ENCODE measurements around the gene ADNP.
A peak's percentile ranks its signal among the peaks of the same experiment; 100 is the strongest.

ADNP gene

DNA sequence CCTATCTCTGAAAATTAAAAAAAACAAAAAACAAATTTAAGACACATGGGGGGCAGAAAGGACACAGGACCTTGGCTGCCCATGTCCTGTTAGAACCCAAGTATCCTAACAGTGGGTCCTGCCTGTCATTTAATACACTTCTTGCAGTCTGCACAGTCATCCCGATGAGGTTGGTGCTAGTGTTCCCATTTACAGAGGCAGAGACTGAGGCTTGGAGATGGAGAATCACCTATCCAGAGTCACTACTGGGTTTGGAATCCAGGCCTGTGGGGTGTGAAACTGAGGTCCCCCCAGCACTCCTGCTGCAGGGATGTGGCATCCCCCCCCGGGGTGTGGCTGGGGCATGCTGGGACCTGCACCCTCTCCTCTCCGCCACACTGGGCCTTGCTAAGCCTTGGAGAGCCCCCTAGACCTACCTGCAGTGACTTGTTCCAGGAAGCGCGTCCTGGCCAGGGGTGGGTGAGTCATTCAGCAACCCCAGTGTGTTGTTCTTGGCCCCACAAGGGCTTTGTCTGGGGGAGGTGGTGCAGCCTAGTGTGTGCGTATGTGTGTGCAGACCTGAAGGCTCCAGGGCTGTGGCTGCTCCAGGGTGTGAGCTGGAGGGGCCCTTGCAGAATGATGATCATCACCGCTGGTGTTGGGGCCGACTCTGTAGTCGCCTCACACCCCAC is 86.7 kb downstream of the ADNP start:
- peak; percentile 52 for DNase-seq

DNA sequence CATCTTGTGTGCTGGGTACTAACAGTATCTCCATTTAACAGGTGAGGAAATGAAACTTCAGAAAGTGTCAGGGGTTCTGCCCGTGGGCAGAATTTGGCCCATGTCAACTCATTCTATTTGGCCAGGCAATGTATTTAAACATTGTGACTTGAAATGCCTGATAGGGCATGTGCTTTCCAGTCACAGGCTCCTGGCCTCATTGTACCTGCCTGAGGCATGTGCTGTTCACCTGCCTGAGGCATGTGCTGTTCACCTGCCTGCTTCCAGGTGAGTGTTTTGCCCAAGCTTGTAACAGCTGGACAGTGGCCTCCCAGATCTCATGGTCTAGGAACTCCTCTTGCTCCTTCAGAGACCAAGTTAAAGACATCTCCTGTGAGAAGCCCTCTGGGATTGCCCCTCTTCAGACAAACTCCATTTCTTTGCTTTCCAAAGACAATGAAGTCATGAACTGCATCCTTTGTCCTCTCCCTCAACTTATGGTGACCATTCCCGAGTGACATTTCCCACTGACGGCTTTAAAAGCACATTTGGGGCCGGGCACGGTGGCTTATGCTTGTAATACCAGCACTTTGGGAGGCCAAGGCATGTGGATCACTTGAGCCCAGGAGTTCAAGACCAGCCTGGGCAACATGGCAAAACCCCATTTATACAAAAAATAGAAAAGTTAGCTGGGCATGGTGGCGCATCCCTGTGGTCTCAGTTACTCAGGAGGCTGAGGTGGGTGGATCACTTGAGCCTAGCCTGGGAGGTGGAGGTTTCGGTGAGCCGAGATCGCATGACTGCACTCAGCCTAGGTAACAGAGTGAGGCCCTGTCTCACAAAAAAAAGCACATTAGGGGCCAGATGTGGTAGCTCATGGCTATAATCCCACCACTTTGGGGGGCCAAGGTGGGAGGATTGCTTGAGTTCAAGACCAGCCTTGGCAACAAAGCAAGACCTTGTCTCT is 87.6 kb downstream of the ADNP start:
- no peak for DNase-seq

DNA sequence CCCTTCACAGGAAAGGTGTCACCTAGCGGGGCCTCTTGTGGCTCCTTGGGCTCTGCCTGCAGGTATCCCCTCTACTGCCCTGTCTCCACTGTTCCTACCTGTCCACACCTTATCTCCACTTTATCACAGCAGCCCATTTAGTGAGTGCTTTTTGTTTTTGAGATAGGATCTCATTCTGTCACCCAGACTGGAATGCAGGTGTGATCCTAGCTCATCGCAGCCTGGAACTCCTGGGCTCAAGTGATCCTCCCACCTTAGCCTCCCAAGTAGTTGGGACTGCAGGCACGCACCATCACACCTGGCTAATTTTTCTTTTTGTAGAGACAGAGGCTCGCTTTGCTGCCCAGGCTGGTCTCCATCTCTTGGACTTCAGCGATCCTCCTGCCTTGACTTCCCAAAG is 88.4 kb downstream of the ADNP start:
- no peak for DNase-seq

Data from activated CD8-positive, alpha-beta memory T cell treated with anti-CD3 and anti-CD28 coated beads, Interleukin-2, amount 50 U/mL, for 4 hours (primary cell).